Endothelial cell of umbilical vein (primary cell): ENCODE measurements around the gene WAC. TPM values are rescaled to one million over a fixed set of nuclear protein-coding genes. Genes with fewer than 3 reads are reported as not detected.

ENCODE experiments used
- BruUV-seq: library from RNA; stranded (reverse); fragments of 400-500 nt; replicated peaks from 2 replicates; lab custom pipeline; 2021; lab: Mats Ljungman, UMichigan
- CTCF ChIA-PET: fragments of 300-600, 350-600 bp; sonication (Branson Sonifier 250); formaldehyde crosslinking; loops from one replicate; lab custom pipeline; 2021; ENCODE audit warnings: antibody characterized with exemption, inconsistent platforms; lab: Charles Lee
- POLR2A ChIA-PET: fragments of 300-600, 350-600 bp; sonication (Branson Sonifier 250); formaldehyde crosslinking; loops from one replicate; lab custom pipeline; 2021; ENCODE audit warnings: antibody characterized with exemption, inconsistent platforms; lab: Charles Lee
- DNase-seq: peaks from one replicate; pipeline ENCODE4 v3.0.0-alpha.2; 2011; ENCODE audit warnings: low read depth, low spot score
- FAIRE-seq: peaks from 2 replicates; lab custom pipeline; 2011; peaks lifted over from hg19 to GRCh38; lab: Jason Lieb, UNC
- H2AFZ ChIP-seq: 2 replicates; pipeline ENCODE4 v1.6.0; 2012; ENCODE audit warnings: low read depth, low read length, control low read depth, inconsistent platforms
- H3K27ac ChIP-seq: 2 replicates; pipeline ENCODE4 v1.5.1; 2011; ENCODE audit warnings: low read depth, mild to moderate bottlenecking, control low read depth, low read length, moderate library complexity; ENCODE audit not compliant: insufficient read depth
- H3K27me3 ChIP-seq, 2 experiments: 2 replicates each; pipeline versions ENCODE4 v1.6.0 to v1.6.1; 2011; ENCODE audit warnings: low read length in 2 of 2, mixed read lengths in 1 of 2; ENCODE audit not compliant: control insufficient read depth in 2 of 2, insufficient read depth in 2 of 2
- H3K36me3 ChIP-seq, 2 experiments: 2 replicates in 1 of 2; 3 replicates in 1 of 2; pipeline ENCODE4 v1.5.1; 2011; ENCODE audit warnings: low read length in 2 of 2, mild to moderate bottlenecking in 1 of 2, moderate library complexity in 1 of 2; ENCODE audit not compliant: control insufficient read depth in 2 of 2, insufficient read depth in 2 of 2; ENCODE audit errors: extremely low read depth in 1 of 2
- H3K4me1 ChIP-seq: 3 replicates; pipeline ENCODE4 v1.5.1; 2011; ENCODE audit warnings: mild to moderate bottlenecking, low read length; ENCODE audit not compliant: control insufficient read depth, insufficient read depth; ENCODE audit errors: extremely low read depth
- H3K4me2 ChIP-seq: 2 replicates; pipeline ENCODE4 v1.6.1; 2011; ENCODE audit warnings: low read length, control low read depth, mixed read lengths; ENCODE audit not compliant: insufficient read depth
- H3K4me3 ChIP-seq, 3 experiments: fragments of 200-600 bp in 1 of 3; sonication (generic), shearing (Covaris generic) in 1 of 3; replicated peaks in 1 of 3; 2 replicates each; pipeline ENCODE4 v1.5.1; 2011 to 2016; ENCODE audit warnings: control low read depth in 3 of 3, low read length in 3 of 3, mild to moderate bottlenecking in 2 of 3, inconsistent platforms in 1 of 3, low read depth in 1 of 3, moderate library complexity in 1 of 3; ENCODE audit not compliant: insufficient read depth in 1 of 3
- H3K79me2 ChIP-seq: 2 replicates; pipeline ENCODE4 v1.6.0; 2012; ENCODE audit warnings: low read length, inconsistent platforms; ENCODE audit not compliant: control insufficient read depth, insufficient read depth
- H3K9ac ChIP-seq: replicated peaks from 2 replicates; pipeline ENCODE3; 2011; ENCODE audit warnings: low read length, control low read depth; ENCODE audit not compliant: insufficient read depth; ENCODE audit errors: extremely low read depth
- H3K9me1 ChIP-seq: replicated peaks from 3 replicates; pipeline ENCODE4 v1.6.0; 2011; ENCODE audit warnings: mild to moderate bottlenecking, low read length; ENCODE audit not compliant: control insufficient read depth, insufficient read depth; ENCODE audit errors: extremely low read depth
- H3K9me3 ChIP-seq: replicated peaks from 2 replicates; pipeline ENCODE4 v1.5.1; 2012; ENCODE audit warnings: low read length, inconsistent platforms; ENCODE audit not compliant: control insufficient read depth, insufficient read depth
- H4K20me1 ChIP-seq: replicated peaks from 2 replicates; pipeline ENCODE3; 2011; ENCODE audit warnings: mild to moderate bottlenecking, low read length; ENCODE audit not compliant: control insufficient read depth, insufficient read depth; ENCODE audit errors: extremely low read depth
- EZH2 ChIP-seq: IDR thresholded peaks from 2 replicates; pipeline ENCODE4 v1.6.1; 2012; ENCODE audit warnings: borderline replicate concordance, low read depth, mild to moderate bottlenecking, moderate library complexity, low read length, inconsistent platforms; ENCODE audit not compliant: severe bottlenecking
- FOS ChIP-seq: IDR thresholded peaks from 2 replicates; pipeline ENCODE4 v1.6.1; 2011; ENCODE audit warnings: mild to moderate bottlenecking, low read length, moderate library complexity, borderline replicate concordance; ENCODE audit not compliant: insufficient read depth
- GATA2 ChIP-seq: IDR thresholded peaks from 2 replicates; pipeline ENCODE4 v1.7.0; 2011; ENCODE audit warnings: low read depth, mild to moderate bottlenecking, moderate library complexity, mixed read lengths, low read length; ENCODE audit not compliant: insufficient read length, insufficient read depth
- JUN ChIP-seq: IDR thresholded peaks from 2 replicates; pipeline ENCODE4 v1.6.1; 2011; ENCODE audit warnings: borderline replicate concordance, low read depth; ENCODE audit not compliant: insufficient read length, insufficient read depth
- MYC ChIP-seq: IDR thresholded peaks from one replicate; pipeline ENCODE4 v1.6.1; 2011; ENCODE audit warnings: mild to moderate bottlenecking, low read depth, low read length
- POLR2A ChIP-seq: IDR thresholded peaks from 2 replicates; pipeline ENCODE4 v1.6.1; 2012; ENCODE audit warnings: low read depth, mild to moderate bottlenecking, control low read depth, low read length
- POLR2AphosphoS5 ChIP-seq: IDR thresholded peaks from 2 replicates; pipeline ENCODE4 v1.6.1; 2012; ENCODE audit warnings: low read depth, mild to moderate bottlenecking, control low read depth, low read length, moderate library complexity; ENCODE audit not compliant: insufficient read depth
- dilution Hi-C: fragments of 300-500 bp; cut with MboI; formaldehyde crosslinking; loops from one replicate; pipeline ENCODE4 v1.15.0; 2019; ENCODE audit warnings: low sequenced_read_pairs; ENCODE audit not compliant: extremely low pct_ligation_motif_present
- intact Hi-C: fragments of 100-400 bp; cut with micrococcal nuclease; formaldehyde crosslinking; loops from one replicate; pipeline ENCODE4 v1.10.0; 2022
- polyA plus RNA-seq, 4 experiments: library from polyadenylated mRNA; depleted of rRNA in 3 of 4; stranded (reverse) in 3 of 4; unstranded in 1 of 4; fragments of >200 nt; gene quantifications; 2 replicates each; pipeline versions ENCODE4 v1.2.1 to v1.2.3, GENCODE V29; 2011 to 2012; ENCODE audit warnings: missing spikeins in 1 of 4
- total RNA-seq: library from RNA; stranded (reverse); gene quantifications from 2 replicates; pipeline ENCODE4 v1.2.3, GENCODE V29; 2021
- TF ChIP-seq, protein P1 (sequence below), 2 donors: IDR thresholded peaks; 1 replicate in 1 of 2; 2 replicates in 1 of 2; pipeline ENCODE4 v1.5.1; 2011; ENCODE audit warnings: low read length in 2 of 2, mild to moderate bottlenecking in 2 of 2, moderate library complexity in 2 of 2, control low read depth in 1 of 2, inconsistent platforms in 1 of 2, low read depth in 1 of 2; ENCODE audit not compliant: insufficient read depth in 1 of 2; ENCODE audit errors: extremely low read depth in 1 of 2
- TF ChIP-seq, protein P2 (sequence below): IDR thresholded peaks from 2 replicates; pipeline ENCODE4 v1.6.1; 2011; ENCODE audit not compliant: insufficient read depth, insufficient read length

WAC gene
- total and polyA plus RNA-seq, 2 donors (not counting 3 experiments of a cell fraction or from before 2014, with no cell fraction given): 49.2 to 101 TPM

DNA sequence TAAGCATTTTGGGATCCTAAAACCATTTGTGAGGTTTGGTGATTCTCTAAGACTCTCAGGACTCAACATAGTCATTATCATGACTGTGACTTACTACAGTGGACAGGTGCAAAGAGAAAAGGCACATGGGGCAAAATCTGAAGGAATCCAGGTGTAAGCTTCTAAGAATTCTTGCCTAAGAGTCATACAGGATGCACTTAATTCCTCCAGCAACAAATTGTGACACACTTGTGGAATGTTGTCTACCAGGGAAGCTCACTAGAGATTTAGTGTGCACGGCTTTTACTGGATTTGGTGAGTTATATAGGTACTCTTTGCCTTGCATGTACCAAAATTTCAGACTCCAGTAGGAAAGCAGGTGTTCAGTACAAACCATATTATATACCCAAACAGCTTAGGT is 47.9 kb downstream of the WAC start:
- Histone ChIP-seq H3K4me2 (no peak overlapping the region), H3K36me3 (peaks cover 4 to 16% of the 10 kb centered on the region in 2 experiments), H3K9me3 (no peaks in the 10 kb centered on the region), H3K27ac (no peak overlapping the region), H3K9me1 (peaks cover 6% of the 10 kb centered on the region), H3K9ac (no peak overlapping the region), H3K4me1 (no peaks in the 10 kb centered on the region), H3K79me2 (peaks cover 99% of the 10 kb centered on the region), H2AFZ (no peak overlapping the region), H3K4me3 (no peak overlapping the region), H3K27me3 (no peaks in the 10 kb centered on the region), H4K20me1 (peaks cover 43% of the 10 kb centered on the region)
- dilution Hi-C loops: no loop called here
- CTCF ChIA-PET: interaction anchor here (1.6 kb wide), 1 partner anchor 9 kb away, joined by 5 read pairs; no protein-coding TSS in a partner anchor
- FAIRE-seq: no peak
- TF ChIP-seq FOS (no peak), MYC (no peak), JUN (no peak), POLR2A (no peak), POLR2AphosphoS5 (no peak), GATA2 (no peak), EZH2 (no peak)
- TF ChIP-seq, protein P1, sequence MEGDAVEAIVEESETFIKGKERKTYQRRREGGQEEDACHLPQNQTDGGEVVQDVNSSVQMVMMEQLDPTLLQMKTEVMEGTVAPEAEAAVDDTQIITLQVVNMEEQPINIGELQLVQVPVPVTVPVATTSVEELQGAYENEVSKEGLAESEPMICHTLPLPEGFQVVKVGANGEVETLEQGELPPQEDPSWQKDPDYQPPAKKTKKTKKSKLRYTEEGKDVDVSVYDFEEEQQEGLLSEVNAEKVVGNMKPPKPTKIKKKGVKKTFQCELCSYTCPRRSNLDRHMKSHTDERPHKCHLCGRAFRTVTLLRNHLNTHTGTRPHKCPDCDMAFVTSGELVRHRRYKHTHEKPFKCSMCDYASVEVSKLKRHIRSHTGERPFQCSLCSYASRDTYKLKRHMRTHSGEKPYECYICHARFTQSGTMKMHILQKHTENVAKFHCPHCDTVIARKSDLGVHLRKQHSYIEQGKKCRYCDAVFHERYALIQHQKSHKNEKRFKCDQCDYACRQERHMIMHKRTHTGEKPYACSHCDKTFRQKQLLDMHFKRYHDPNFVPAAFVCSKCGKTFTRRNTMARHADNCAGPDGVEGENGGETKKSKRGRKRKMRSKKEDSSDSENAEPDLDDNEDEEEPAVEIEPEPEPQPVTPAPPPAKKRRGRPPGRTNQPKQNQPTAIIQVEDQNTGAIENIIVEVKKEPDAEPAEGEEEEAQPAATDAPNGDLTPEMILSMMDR (IDR thresholded peaks at IDR 0.05; ENCODE audit: extremely low read depth in 1 of 2, insufficient read depth in 1 of 2, low read depth in 1 of 2, low read length in 2 of 2): no peak
- TF ChIP-seq, protein P2, sequence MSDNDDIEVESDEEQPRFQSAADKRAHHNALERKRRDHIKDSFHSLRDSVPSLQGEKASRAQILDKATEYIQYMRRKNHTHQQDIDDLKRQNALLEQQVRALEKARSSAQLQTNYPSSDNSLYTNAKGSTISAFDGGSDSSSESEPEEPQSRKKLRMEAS: no peak
- POLR2A ChIA-PET: no interaction called here
- BruUV-seq: no TSS peak
- intact Hi-C loops: no loop called here
- no peak for DNase-seq
